Fibroblast of the conjunctiva (primary cell): ENCODE results near the gene RPP40.
"Not testable (repeated sequence)": the region's sequence is repeated elsewhere in the genome, so short reads cannot be mapped to it uniquely, and the experiment has no call there.

Experiments
- DNase-seq: peaks from one replicate; pipeline ENCODE4 v3.0.0-alpha.2; 2010; ENCODE audit warnings: low read depth

Gene RPP40, protein sequence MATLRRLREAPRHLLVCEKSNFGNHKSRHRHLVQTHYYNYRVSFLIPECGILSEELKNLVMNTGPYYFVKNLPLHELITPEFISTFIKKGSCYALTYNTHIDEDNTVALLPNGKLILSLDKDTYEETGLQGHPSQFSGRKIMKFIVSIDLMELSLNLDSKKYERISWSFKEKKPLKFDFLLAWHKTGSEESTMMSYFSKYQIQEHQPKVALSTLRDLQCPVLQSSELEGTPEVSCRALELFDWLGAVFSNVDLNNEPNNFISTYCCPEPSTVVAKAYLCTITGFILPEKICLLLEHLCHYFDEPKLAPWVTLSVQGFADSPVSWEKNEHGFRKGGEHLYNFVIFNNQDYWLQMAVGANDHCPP

DNA sequence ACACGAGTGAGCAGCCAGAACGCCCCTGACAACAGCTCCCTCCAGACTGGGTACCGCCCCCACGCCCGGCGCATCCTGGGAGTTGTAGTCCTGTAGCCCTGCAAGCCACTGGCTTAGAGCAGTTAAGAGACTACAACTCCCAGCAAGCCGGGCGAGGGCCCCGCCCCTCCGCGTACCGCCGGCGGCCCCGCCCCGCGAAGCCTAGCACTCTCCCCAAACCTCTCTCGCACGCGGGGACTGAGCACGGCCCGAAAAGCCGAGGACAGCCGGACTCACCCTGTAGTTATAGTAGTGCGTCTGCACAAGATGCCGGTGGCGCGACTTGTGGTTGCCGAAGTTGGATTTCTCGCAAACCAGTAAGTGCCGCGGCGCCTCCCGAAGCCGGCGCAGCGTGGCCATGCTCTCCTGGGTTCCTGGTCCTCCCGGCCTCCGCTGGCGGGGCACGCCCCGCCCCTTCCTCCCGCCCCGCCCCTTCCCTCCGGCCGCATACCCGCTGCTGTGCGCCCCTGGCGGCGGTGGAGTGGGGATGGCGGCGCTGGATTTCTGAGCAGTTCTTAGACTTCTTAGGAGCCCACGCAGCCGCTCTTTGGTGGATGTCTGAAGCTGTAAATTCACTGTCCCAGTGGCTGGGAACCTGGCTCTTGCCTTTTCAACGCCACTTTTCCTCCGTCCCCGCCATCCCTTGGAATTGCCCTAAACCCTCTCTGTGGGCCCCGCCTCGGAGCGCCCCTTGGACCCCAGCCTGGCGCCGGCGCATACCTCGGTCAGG is at the start of gene RPP40:
RPP40 (minus strand) TSS at position 434 of the 769 bp plus-strand sequence; CDS start at position 399, 35 bp downstream.
- DNase-seq = peak; percentile 95

DNA sequence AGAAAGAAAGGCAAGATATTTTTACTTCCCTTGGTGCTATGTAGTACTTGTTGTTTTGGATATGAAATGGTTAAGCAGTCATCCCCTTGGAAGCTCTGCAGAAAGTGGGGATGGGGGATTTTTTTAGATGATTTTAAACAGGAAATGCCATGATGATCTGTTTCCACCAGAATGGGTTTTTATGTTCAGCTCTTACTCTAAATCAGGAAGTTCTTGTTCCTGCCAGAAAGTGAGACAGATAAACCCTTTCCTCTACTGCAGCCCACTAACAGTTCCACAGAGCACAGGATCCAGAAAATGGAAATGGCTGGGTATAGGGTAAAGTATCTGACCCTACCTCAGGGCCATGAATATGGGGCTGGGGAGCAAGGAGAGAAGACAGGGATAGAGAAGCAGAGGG is 49.2 kb upstream of the RPP40 start:
- no peak for DNase-seq

DNA sequence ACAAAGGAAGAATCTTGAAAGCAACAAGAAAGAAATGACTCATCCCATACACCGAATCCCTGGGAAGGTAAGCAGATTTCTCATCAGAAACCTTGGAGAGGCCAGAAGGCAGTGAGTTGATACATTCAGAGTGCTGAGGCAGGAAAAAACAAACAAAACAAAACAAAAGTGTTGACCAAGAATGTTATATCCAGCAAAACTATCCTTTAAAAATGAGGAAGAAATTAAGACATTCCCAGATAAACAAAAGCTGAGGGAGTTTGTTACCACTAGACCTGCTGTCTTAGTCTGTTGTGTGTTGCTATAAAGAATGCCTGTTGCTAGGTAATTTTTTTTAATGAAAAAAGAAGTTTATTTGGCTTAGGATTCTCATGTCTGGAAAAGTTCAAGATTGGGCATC is 47.6 kb upstream of the RPP40 start:
- no peak for DNase-seq

DNA sequence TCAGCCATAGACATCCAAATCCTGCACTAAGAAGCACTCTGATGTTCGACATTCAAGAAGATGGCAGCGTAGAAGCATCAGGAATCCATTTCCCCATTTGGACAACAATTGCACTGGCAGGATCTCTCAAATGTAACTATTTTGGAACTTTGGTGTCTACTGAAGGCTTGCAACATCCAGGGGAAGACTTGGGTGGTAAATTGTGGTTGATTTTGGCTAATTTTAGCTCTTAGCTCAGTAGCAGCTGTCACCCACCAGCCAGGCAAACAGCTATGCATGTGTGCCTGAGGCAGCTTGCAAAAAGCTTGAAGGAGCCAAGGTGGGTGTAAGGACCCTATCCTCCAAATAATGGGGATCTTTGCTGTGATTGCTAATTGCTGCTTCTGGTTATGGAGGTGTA is 46.2 kb upstream of the RPP40 start:
- no peak for DNase-seq

DNA sequence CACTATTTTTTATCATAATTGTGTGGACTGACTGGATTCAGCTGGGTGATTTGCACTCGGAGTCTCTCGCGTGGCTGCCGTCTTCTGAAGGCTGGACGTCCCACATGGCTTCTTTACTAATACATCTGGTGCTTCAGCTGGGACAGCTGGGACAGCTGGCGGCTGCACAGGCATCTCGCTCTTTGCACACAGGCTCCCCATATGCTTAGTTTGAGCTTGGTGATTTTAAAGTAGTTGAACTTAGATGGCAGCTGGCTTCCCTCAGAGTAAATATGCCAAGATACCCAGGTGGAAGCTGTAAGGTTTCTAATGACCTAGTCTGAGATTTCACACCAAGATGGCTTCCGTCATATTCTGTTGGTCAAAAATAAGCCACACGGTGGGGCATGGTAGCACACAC is 42.6 kb upstream of the RPP40 start:
- DNase-seq = no peak

DNA sequence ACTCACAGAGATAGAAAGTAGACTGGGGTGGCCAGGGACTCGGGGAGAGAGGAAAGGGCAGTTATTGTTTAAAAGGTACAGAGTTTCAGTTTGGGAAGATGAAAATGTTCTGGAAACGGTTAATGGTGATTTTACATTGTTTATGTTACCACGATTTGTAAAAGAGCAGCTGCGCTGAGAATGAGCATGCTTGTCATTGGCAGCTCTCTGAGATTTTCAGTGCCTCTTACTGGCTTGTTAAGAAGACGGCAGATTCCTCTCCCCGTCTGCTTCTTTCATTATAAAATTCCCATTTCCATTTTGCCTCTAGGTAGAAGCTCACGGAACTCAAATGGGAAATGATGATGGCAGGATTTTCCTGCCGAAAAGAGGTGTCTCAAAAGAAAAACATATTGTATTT is 41.6 kb upstream of the RPP40 start:
- no peak for DNase-seq

DNA sequence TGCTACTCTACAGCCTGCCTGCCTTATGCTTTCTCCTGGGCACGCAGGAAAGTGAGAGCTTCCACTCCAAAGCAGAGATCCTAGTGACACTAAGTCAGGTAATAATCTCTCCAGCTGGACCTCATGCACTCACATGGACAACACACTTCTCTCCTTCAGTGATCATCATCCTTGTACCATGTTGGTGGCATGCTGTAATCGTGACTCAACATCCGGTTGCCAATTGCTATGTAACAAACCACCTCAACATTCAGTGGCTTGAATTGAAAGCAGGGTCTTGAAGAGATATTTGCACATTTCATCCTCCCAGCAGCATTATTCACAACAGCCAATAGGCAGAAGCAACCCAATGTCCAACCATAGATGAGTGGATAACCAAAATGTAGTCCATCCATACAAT is 41.0 kb upstream of the RPP40 start:
- no peak for DNase-seq

DNA sequence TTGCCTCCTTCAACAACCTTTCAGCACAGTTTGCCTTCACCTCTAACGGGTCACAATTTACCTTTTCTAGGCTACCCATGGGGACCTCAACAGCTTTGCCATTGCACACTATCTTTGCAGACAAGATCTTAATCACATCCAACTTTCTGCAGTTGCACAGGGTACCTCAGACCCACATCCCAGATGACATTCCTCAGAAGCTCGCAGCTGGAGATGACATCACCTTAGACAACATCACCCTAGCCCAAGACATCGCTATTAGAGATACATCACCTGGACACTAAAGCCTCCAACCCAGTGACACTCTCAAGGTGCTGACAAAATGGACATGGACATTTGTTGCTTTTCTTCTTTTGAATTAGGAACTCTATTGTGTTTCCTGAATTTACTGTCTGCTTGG is 38.6 kb upstream of the RPP40 start:
- DNase-seq = no peak

DNA sequence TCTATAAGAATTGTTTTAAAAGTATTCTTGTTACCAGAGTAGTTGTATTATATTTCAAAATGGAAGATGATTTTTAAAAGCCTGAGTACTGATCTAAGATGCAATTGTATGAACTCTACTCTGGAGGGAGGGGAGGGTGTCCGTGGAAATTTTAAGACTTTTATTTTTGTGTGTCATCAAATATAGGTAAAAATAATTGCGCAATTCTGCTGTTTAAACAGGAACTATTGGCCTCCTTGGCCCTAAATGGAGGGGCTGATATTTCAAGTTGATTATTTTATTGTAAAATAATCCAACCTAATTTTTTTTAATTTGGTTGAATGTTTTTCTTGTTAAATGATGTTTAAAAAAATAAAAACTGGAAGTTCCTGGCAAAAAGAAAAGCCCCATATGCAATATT is 38.1 kb upstream of the RPP40 start:
- DNase-seq = no peak

DNA sequence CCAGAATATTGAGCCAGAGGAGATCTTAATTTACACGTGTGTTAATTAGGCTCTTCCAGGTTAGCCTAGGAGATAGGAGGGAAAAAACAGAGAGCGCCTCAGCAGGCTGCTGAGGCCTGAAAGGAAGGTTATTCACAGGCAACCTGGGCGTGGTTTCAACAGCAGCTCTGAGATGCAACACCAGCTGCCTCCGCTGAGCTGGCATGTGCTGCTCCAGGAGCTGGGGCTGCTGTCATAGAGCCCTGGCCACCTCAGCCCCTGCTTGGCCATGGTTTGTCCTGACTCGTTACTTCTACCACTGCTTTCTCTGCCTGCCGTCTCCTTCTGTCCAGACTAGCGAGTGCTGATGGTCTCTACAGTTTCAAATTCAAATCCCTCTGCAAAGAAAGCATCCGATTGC is 32.4 kb upstream of the RPP40 start:
- DNase-seq = no peak

DNA sequence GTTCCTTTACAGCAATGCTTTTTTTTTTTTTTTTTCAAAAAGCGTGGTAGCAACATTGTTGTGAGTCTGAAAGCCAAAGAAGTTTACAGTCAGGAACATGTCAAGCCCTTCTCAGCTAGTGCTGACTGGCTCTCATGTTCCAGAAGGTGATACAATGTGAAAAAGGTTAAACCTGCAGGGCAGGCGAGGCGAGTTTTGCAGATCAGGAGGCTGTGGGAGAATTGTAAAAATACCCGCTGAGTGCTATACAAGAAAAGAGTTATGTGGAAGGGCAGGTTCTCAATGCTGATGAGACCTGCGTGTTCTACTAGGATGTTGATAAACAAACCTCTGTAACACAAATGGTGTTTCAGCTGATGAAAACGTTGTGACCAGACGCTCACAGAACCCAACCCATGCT is 30.9 kb upstream of the RPP40 start:
- DNase-seq = no peak

DNA sequence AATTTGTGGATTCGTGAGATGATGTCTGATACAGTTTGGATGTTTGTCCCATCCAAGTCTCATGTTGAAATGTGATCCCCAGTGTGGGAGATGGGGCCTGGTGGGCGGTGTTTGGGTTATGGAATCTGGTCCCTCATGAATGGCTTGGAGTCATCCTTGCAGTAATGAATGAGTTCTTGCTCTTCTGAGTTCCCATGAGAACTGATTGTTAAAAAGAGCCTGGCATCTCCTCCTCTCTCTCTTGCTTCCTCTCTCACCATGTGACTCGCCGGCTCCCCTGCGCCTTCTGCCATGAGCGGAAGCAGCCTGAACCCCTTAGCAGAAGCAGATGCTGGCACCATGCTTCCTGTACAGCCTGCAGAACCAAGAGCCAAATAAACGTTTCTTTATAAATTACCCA is 30.5 kb upstream of the RPP40 start:
- no peak for DNase-seq

DNA sequence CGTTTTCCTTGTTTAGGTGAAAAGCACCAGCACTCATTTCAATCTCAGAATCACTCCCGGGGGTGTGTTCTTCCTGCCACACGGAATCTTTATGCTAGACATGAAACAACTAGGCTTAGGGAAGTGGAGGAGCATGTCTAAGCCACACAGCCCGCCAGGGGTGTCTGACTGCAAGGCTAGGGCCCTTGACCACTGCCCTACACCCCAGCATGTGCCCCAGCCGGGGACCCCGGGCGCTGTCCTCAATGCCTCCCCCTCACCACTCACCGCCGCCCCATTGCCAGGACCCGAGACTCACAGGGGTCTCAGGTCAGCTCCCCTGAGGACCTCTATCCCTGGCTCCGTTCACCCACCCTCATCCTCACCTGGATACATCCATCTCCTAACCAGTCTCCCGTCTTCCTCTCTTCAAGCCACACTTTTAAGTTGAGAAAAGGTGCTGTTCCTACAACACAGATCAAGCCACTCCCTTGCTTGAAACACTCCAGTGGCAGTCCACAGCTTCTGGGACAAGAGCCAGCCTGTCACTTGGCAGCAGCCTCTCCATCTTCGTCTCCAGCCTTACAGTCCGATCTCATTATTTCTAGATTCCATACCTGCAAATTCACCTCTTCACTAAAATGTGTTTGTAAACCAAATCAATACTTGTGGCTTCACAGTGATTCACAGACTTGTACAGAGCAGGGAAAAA is 29.5 kb upstream of the RPP40 start:
- not testable (repeated sequence) for DNase-seq

DNA sequence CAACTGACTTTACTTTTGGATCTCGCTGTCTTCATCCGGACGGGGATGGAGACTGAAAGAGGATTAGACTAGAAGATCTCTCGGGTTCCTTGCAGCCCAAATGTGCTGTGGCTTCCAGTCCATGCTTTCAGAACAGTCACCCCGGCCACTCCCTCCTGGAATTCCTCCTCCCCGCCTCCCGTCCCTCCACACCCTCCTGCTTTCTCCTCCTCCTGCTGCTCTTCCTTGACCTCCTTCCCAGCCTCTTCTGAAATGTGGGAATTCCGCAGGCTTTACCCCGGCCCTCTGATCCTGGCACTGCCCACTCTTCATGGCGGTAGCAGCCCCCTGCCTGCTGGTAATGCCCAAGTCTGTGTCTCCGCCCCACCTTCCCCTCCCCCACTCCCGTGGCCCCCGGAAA is 28.9 kb upstream of the RPP40 start:
- not testable (repeated sequence) for DNase-seq

DNA sequence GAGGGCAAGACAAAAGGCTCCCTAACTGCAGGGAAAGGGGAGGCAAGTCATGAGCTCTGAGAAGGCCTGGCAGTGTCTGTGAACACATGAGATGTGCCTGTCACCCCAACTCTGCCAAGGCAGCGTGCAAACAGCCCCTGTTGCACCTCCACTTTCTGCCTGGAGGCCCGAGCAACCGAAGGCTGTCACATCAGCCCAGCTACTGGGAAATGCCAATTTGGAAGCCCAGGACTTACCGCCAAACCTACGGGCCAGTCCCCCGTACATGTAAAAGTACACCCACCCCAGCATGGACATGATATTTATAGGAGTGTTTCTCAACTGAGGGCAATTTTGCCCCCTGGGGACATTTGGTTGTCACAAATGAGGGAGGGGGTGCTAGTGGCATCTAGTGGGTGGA is 27.3 kb upstream of the RPP40 start:
- DNase-seq = no peak

DNA sequence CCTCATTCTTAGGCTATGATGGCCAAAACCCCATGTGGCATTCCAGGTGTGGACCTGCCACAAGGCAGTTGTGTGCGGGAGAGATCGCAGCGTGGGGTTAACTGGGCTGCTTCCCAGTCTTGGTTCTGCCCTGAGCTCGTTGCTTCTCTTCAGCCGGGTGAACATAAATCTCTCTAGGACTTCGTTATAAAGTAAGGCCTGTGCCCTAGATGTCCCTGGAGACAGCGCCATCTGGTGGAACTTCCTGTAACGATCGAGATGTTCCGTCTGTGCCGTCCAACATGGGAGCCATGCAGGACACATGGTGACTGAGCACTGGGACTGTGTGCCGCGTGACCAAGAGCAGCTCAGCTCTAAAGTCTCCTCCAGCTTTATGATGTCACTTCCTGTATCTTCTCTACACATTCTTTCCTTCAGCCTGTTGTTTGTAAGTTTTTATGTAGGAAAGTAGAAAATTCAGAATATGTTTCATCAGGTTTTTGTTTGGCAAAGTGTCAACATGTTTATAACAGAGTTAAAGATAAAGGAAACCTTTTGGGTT is 26.8 kb upstream of the RPP40 start:
- peak; percentile 67 for DNase-seq

DNA sequence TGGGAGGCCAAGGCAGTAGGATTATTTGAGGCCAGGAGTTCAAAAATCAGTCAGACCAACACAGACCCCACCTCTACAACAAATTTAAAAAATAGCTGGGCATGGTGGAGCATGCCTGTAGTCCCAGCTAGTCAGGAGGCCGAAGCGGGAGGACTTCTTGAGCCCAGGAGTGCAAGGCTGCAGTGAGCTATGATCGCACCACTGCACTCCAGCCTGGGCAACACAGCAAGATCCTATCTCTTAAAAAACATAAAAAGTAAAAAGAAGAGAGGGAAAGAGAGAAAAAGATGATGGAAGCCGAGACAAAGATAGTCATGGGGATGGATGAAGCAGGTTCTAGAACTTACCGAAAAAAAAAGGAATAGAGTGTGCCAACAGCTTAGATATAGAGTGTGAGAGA is 25.8 kb upstream of the RPP40 start:
- no peak for DNase-seq

DNA sequence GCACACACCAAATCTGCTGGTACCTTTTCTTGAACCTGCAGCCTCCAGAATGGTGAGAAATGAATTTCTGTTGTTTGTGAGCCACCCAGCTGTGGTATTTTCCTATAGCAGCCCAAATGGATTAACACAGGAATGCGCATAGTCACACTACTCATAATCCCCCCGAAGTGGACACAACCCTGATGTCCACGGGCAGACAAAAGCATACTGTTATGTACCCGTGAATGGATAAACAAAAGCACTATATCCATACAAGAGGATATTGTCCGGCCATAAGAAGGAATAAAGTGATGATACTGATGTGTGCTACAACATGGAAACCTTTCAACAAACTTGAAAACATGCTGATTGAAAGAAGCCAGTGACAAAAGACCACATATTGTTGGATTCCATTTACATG is 25.1 kb upstream of the RPP40 start:
- DNase-seq = no peak

DNA sequence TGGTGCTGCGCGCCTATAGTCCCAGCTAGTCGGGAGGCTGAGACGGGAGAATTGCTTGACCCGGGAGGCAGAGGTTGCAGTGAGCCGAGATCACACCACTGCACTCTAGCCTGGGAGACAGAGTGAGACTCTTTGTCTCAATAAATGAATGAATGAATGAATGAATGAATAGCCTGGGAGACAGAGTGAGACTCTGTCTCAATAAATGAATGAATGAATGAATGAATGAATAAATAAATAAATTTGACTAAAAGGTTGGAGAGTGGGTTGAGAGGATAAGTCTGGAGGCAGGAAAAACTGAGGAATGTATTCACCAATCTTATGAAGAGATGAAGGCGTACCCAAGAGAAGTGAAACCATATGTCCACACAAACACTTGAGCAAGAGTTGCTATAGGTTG is 24.5 kb upstream of the RPP40 start:
- no peak for DNase-seq

DNA sequence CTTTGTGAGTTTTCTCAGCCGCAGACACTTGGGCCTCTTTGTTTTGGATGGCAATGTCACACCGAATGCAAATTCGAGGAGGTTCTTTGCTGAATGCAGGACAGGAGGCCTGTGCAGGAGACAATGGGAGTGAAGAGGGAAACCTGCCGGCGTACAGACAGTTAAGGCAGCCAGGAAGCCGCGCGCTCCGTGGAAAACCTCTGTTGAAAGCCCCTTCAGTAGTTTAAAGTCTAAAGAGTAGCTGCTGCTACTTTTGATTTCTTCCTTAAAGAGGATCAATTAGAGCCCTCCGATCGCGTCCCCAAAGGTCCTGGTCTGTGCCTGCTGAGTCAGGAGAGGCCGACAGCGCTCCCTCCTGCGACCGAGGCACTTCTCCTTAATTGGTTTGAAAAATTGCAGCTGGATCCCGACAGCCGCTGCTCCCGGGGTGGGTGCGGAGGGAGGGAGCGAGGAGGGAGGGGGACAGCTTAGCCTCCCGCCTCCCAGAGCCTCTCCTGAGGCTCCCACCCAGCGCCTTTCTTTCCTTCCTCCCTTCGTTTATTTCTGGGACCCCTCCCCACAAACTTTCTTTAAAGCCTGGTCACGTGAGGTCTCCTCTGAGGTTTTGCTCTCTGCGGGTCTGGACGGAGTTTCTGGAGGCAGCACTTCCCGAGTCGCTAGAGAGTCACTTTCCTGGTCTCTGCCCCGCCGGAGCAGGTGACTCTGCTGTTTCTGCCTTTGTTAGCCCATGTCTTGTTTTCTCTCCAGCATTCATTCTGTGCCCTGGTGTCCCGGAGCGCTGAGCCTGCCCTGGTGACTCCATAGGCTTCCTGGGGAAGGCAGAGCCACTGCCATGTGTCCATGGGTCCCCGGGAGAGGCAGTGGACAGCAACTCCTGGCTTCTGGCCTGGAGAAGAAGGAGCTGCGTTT is 22.3 kb upstream of the RPP40 start:
- DNase-seq = no peak

DNA sequence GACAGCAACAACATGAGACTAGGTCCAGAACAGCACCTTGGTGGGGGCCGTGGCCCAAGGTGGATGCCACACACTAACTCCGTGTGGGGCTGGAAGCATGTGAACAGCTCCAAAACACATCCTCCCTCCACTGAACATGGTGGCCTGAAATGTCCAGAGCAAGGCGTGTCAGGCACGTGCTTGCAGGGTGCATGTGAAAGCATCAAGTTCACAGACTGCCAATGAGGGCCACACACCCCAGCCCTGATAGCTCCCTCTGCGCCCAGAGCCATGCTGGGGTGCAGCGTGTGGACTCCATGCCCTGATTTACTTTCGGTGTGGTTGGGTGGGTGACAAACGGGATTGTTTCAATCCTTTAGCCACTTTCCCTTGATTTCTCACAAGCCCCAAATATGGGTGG is 20.1 kb upstream of the RPP40 start:
- DNase-seq = no peak

DNA sequence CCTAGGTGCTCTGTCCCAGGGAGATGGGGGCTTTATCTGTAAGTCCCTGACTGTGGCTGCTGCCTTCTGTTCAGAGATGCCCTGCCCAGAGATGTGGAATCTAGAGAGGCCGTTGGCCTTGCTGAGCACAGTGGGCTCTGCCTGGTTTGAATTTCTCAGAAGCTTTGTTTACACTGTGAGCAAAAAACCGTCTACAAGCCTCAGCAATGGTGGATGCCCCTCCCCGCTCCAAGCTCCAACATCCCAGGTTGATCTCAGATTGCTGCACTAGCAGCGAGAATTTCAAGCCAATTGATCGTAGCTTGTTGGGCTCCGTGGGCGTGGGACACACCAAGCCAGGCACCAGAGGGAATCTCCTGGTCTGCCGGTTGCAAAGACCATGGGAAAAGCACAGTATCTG is 16.3 kb upstream of the RPP40 start:
- no peak for DNase-seq
